ENCODE measurements around the gene TTC39C.
A peak's percentile ranks its signal among the peaks of the same experiment; 100 is the strongest.

The TTC39C gene

DNA sequence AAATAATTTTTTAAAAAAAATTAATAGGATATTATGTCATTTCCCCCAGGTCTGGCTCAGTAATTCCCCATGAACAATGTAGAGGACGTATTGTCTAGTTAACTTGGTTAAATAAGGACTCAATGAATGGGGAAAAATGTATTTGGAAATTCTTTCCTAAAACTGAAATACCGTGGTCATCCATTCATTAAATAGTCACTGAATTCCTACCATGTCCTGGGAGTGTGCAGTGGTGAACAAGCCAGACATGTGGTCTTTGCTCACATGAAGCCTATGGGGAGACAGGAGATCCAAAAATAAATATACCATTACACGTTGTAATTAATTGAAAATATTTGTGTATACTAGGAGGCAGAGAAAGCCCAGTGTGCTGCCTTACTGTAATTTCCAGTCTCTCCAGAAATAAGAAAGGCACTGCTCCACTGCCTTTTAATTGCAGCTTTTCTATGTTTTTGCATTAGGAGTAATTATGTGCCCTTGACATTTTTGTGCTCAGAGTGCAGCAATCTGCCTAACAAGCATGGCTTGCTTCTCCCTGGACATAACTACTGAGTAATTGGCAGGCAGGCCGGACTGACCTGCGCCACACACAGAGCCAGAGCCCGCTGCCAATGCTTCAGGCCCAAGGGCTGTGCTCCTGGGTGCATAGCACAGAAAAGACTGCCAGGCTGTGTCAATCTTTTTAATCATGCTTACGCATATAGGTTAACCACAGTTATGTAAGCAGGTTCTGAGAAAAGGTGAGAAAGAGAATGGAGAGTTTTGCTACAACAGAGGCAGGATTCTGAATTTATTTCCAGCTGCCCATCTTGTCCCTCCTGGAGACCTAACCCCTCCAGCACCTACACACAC is 22.2 kb upstream of the TTC39C start:
- DNase-seq (ENCODE audit: low read depth in 2 of 2) = peak in 1 of 2 experiments; percentile 17

DNA sequence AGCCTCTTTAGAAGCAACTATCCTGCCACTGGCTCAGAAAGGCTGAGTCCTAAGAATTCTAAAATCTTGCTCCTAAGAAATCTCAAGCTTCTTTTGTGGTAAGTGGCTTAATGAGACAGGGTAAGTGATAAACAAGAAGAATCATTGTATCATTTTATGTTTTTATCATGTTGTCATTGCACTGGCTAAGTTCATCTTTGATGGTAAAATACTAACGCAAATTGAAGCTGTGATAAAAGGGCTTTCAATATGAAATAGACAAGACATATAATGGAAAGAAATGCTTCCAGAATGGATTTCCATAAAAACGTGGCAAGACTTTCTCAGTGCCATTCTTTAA is 21.6 kb upstream of the TTC39C start:
- DNase-seq (ENCODE audit: low read depth in 2 of 2) = no peak

DNA sequence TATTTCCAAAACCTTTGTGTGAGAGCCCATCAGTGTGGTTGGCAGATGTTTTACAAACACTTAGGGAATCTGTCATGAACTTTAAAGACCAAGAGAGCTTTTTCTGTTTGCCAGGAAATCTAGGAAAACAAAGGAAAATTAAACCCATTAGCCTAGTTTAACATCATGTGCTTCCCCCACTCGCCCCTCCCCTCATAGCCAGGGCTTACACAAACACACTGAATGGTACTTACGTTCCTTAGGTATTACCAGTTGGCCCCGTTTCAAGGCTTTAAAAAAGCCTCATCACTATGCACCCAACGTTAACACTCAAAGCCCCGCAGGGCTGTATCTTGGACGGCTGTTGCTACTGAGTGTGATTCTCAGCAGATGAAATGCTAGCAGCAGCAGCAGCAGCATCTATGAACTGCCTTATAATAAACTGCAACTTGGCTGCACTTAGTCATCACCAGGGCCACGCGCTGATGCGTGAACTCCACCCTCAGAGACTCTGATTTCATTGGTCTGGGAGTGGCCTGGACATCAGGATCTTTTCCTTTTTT is 20.1 kb upstream of the TTC39C start:
- DNase-seq (ENCODE audit: low read depth in 2 of 2) = peak; percentile 82

DNA sequence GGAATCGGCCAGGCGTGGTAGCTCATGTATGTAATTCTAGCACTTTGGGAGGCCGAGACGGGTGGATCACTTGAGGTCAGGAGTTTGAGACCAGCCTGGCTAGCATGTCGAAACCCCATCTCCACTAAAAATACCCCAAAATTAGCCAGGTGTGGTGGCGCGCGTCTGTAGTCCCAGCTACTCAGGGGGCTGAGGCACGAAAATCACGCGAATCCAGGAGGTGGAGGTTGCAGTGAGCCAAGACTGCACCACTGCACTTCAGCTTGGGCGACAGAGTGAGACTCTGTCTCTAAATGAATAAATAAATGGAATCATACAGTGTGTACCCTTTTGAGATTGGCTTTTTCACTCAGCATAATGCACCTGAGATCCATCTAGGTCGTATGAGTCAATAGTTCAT is 19.4 kb upstream of the TTC39C start:
- DNase-seq (ENCODE audit: low read depth in 2 of 2) = no peak

DNA sequence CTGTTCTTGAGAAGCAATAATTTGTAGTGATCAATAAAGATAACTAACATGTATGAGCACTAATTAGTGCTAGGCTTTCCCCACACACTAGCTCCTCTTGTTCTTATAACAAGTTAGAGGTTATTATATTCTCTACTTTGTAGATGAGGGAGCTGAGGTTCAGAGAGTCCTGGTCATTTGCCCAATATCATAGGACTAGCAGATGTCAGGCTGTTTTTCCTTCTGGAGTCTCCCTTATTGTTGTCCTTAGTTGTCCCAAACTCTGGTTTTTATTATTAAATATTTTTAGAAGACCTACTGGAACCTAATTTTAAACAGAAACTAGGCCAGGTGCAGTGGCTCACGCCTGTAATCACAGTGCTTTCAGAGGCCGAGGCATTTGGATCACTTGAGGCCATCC is 16.5 kb upstream of the TTC39C start:
- no peak for DNase-seq (ENCODE audit: low read depth in 2 of 2)

DNA sequence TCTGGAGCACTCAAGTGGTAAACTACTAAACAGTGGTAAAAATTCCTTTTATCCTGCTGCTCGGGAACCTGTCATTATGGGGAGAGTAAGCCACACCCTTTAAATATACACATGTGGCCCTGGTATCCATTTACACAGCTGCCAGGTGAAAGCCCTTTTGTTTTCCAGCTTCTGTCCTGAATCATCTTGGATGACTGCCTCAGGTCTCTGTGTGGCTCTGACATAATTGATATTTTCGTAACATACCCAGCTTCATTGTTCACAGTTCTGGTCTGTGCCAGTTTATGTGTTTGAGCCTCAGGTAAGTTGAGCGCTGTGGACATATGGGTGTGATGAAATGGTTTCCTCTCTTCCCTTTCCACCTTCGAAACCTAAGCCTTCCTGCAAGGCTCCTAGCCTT is 15.7 kb upstream of the TTC39C start:
- DNase-seq (ENCODE audit: low read depth in 2 of 2) = no peak

DNA sequence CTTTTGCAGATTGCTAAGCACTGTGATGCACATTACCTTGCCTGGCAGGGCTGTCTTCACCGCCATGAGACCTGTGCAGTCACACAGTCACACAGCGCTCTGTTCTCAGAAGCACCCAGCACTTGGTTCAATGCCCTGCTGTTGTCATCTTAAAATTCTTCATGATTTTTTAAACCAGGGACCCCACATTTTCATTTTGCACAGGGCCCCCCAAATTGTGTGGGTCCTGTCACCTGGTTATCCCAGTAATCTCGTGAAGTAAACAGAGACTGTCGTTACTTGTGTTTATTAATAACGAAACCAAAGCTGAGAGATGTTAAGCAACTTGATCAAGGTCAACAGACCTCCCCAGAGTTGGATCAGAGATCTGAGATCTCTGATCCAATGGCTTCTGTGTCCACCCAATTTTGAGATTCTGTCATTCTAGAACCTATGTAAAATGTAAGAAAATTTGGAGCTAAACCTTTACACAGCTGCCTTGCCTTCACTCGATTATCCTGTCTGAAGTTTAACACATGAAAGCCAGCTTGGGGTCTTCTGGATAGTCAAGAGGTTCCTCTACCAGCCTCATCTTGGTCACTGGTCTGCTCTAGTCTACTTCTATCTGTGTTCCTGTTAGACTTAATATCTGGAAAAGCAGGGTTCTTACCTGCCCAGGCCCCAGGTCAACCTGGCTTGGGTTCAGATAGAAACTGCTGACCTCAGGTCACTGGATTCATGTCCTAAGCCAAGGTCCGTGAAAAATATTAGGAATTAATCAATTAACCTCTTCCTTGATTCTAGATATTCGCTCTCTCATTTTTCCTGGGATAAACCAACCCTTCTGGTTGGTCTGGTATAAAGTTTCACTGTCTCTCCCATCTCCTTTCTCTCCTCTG is 13.7 kb upstream of the TTC39C start:
- no peak for DNase-seq (ENCODE audit: low read depth in 2 of 2)

DNA sequence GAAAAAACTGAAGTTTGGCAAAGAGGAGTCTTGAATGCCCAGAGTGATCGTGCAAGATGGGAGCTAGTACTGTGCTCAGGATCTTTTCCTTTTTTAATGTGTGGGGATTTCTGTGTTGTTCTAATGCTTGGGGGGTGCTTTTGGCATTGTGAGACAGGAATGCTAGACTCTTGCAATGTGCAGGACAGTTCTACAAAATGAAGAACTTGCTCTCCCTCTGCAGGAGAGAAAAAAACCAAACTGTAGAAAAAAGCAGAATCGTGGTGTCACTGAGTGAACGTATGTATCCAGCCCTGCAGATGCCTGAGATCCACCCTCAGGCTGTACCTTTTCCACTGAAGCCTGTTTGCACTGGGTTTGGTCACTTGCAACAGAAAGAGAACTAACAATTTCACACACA is 12.1 kb upstream of the TTC39C start:
- DNase-seq (ENCODE audit: low read depth in 2 of 2) = no peak

DNA sequence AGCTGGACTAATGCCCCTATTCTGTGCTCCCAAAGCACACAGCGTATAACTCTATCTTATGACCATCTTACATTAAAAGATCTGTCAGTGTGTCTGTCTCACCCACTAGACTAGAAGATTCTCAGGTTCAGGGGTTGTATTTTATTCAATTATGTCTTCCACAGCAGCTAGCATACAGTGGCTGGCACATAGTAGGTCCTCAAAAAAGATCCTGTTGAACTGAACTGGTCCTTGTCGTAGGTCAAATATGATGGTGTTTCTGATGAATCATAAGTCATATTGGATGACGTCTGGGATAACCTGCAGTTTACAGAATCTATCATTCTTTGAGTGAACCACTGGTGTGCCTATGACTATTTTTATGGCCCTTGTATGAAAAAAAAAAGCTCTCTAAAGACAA is 11.3 kb upstream of the TTC39C start:
- DNase-seq (ENCODE audit: low read depth in 2 of 2) = no peak

DNA sequence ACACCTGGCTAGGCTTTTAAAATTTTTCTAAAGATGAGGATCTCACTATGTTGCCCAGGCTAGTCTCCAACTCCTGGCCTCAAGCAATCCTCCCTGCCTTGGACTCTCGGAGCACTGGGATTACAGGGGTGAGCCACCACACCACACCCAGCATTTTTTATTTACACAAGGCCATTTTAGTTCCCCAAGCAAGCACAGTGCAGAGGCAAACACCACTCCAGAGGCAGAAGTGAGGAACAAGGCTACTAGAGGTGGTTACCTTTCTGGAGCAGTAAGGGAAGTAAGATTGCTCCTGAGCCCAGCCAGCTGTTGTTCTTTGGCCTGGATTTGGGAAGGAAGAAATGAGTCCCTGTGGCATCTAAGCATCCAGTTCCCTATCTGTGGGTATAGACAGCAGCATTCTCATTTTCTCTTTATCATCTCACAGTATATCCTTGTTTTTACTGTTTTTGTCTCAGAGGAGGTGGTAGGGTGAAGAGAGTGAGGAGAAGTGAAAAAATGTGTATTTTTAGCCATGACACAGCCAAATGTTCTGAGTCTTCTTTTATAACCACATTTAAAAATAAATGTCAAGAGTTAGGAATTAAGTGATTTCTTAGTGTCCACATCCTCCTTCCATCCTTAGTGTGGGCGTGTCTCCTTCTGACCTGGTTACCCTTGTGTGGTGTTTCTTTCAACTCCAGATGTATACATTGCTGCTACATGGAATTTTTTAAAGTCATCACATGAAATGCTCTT is 10.5 kb upstream of the TTC39C start:
- DNase-seq (ENCODE audit: low read depth in 2 of 2) = no peak

DNA sequence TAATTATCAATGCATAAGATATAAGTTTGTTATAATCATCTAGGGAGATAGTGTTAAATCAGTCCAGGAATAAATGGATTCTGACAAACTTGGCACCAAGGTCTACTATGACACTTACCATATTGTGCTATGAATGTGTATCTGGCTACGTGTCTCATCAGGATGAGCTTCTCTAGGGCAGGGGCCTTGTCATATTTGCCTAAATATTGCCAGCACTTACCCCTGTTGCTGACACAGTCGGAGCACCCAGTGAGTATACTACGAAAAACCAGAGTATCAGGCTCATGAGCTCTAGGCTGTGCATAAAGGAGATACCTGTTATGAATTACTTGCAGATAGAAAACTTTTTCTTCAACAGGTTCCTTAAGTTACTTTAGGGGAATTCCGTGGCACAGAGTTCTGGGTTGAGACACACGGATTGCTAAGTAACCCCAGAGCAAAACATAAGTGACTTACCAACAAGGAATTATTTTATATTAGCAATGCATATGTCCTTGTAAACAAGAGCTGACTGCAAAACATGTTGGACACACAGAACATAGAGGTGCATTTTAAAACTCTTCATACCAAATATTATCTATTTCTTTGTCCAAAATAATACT is 7.7 kb upstream of the TTC39C start:
- DNase-seq (ENCODE audit: low read depth in 2 of 2) = no peak

DNA sequence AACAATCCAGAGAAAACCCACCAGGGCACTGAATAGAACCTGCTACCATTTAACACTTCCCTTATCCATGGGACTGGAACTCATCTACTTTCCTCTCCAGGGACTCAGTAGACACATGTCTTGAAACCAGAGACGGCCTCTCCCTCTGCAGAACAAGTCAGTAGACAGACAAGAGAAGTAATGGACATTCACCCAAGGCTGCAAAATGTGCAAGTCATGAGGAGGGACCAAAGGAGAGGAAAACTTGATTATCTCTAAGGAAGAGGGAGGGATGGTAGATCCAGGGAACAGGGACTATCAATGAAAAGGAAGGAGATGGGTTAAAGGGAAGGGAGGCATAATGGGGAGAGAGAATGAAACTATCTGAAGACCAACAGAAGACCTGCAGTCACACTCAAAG is 5.3 kb upstream of the TTC39C start:
- DNase-seq (ENCODE audit: low read depth in 2 of 2) = no peak

DNA sequence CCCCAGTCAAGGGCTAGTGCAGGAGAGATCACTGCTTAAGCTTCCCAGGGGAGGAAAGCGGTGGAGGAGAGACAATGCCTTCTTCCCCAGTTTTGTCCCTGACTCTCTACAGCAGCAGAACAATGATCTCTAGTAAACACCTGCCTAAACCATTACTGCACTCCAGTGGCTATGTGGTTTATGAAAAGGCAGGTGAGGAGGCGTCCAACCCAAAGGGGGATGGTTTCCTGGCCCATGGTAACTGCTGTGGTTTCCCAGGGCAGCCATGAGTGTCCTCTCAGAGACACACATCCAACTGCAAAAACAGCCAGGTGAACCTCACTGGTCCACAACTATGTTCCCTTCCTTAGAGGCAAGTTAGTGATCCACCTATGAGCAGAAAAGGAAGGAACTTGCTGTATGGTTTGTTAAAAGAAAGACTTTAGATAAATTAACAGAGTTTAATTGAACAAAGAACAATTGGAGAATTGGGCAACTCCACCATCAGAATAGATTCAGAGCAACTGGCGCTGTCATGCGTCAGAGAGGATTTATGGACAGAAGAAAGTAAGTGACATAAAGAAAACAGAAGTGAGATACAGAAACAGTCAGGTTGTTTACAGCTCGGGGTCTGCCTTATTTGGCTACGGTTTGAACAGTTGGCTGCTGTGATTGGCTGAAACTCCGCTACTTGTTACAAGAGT is 4.8 kb upstream of the TTC39C start:
- DNase-seq (ENCODE audit: low read depth in 2 of 2) = no peak

DNA sequence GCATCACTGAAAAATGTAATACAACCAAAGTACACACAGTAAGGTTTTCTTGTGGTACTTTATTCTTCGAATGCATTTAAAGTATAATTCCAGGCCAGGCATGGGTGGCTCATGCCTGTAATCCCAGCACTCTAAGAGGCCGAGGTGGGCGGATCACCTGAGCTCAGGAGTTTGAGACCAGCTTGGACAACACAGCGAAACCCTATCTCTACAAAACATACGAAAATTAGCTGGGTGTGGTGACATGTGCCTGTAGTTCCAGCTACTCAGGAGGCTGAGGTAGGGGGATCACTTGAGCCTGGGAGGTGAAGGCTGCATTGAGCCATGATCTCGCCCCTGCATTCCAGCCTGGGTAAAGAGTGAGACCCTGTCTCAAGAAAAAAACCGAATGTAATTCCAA is 3.9 kb upstream of the TTC39C start:
- DNase-seq (ENCODE audit: low read depth in 2 of 2) = no peak

DNA sequence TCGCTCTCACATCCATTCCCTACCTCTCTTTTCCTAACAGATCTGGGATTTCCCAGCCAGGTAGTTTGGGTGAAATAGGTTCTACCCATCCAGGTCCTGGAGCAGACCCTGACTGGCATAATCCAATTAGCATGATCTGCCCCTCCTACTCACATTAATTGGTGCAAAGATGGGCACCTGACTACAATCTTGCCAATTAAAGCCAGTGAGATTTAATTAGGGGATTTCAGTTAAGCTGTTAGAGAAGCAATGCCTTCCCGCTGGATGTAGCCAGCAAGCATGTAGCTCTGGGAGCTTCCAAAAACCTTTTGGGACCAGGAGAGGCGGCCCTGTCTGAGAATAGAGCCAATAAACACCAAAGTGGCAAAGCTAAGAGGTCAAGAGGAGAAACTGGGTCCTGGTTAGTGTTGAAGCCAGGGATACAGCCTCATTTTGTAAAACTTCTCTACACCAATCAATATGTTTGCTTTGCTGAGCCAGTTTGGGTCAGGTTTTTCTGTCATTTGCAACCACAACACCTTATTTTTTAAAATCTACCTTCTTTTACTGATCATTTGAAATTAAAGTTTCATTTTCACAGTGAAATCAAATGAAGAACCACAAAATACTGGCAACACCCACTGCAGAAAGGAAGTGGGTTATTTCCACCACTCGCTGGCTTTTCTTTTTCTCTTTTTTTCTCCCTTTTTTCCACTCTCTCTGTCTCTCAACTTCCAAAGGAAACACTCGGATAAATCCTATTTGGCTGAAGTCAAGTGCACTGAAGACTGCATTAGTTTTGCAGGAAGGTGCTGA is 3.2 kb upstream of the TTC39C start:
- DNase-seq (ENCODE audit: low read depth in 2 of 2) = no peak

DNA sequence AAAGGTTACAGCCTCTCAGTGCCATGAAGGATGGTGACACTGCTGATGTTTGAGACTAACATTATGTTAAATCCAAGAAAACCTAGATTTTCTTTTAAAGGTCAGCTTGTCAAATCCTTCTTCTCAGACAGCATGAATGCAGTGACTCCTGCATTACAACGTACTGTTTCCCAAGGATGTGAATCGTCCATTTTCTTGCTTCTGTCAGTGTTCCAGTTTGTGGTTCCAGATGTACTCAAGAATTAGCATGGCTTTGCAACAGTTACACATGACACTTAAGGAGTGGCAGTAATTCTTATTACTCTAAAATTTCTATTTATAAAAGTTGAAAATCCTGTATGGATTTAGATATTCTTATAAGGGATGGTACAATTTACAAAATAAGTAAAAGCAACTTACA is 1.5 kb upstream of the TTC39C start:
- DNase-seq (ENCODE audit: low read depth in 2 of 2) = no peak

DNA sequence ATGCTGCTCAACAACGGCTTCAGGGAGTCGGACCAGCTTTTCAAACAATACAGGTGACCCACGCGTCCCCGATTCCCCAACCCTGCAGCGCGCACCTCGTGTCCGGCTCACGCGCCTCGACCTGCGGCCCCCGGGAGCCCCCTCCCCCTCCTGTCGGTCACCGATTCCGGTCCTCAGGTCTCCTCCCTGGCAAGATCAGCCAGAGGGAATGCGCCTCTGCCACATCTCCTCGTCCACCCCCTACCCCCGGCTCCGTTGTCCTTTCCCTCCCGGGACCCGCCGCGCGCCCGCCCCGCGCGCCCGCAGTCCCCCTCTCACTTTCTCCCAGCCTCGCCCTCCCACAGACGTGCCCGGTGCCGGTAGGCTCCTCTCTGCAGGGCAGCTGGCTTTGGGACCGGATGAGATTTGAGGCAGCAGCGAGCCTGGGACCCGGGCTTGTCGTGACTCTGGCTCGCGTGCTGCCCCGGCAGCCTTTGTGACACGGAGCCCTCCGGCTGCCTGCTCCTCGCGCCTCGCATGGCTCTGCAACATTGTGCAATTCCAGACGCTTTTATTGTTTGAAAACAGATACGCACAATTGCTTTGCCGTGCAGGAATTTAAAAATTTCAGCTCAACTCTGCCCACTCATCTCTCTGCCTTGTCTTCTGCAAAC is 558 bp downstream of the TTC39C start:
- DNase-seq (ENCODE audit: low read depth in 2 of 2) = peak; percentile 76 to 82

DNA sequence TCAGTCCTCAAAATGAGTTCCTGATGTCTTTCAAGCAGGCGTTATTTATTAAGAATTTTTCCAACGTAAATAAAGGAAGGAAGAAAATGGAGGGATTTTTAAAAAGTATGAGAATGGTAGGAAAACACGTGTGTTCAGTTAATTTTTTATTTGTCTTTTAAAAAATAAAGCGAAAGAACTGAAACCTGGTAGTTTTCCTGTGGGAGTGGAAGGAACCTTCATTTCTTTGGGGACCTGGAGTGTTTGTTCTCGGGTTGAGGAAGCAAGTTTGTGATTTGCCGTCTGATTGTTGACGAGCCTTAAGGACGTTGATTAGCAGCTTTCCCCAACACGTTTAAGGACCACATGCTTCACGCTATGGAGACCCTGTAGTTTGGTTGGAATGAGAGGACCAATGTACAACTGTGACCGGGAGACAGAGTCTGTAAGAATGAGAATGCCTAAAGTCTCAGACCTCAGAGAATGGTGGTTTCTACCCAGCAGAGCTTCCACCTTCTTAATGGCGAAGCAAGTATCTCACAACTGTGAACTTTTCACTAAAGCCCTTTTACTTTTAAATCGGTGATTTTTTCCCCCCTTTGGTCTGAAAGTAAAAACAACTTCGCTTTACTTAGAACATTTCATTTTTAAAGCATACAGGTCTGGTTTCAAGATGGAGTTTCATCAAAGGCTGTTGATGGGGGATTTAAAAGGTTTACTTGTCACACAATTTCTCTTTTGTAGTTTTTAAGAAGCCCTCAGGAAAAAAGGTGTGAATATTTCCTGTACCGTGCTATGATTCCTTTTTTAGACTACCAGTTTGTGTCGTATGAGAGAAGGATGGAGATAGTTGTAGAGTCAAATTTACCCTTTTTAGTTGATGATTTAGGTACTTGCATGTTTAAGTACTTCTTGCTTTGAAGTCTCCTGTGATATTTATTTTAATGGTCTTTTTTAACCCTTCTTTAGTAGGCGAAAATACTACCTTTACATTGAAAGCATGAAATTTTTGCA is 1.4 kb downstream of the TTC39C start:
- no peak for DNase-seq (ENCODE audit: low read depth in 2 of 2)

DNA sequence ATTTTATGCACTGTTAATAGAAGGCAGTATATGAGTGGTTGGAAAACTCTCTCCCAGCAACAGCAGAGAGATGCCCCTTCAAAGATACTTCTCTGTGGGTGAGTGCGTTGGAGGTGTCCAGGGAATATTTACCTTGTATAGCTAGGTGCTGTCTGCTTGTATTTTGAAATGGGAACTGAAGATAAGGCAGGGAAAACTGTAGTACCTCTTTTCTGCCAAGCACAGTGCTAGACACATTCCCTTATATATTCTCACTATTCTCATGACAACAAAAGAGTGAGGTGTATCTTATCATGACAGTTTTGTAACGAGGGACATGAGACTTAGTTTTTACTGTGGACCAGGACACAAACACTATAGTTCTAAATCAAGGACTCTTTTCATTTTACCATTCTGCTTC is 2.1 kb downstream of the TTC39C start:
- DNase-seq (ENCODE audit: low read depth in 2 of 2) = no peak

Measured in fibroblast of skin of left quadriceps (primary cell).